AML-193 (cell line): ENCODE data around the gene DHRS7.

Experiments used
- DNase-seq, 2 experiments: peaks; one replicate each; lab custom pipeline; 2025; lab: John Stamatoyannopoulos, UW

DHRS7 gene

GRCh38 chr14:60164712-60165546 lies at the start of gene DHRS7:
DHRS7 (minus strand) TSS chr14:60165398; CDS start chr14:60165309, 89 bp downstream.
- DNase-seq: peak; percentile 76 to 82

- no peak for DNase-seq
Observed at GRCh38 chr14:60214415-60215126, 49.4 kb upstream of the DHRS7 start.

- no peak for DNase-seq
Observed at GRCh38 chr14:60214003-60214402, 48.8 kb upstream of the DHRS7 start.

- no peak for DNase-seq
Observed at GRCh38 chr14:60212503-60213371, 47.5 kb upstream of the DHRS7 start.

GRCh38 chr14:60211153-60211552 lies 46.0 kb upstream of the DHRS7 start:
- DNase-seq: no peak

- DNase-seq: no peak
Observed at GRCh38 chr14:60210703-60211102, 45.5 kb upstream of the DHRS7 start.

GRCh38 chr14:60206837-60207533 lies 41.8 kb upstream of the DHRS7 start:
- DNase-seq: peak; percentile 84 to 89

GRCh38 chr14:60206249-60206670 lies 41.1 kb upstream of the DHRS7 start:
- no peak for DNase-seq

- DNase-seq: no peak
Observed at GRCh38 chr14:60204843-60205774, 39.9 kb upstream of the DHRS7 start.

- no peak for DNase-seq
Observed at GRCh38 chr14:60204104-60204842, 39.1 kb upstream of the DHRS7 start.

- no peak for DNase-seq
Observed at GRCh38 chr14:60199321-60199720, 34.1 kb upstream of the DHRS7 start.

GRCh38 chr14:60197629-60198303 lies 32.6 kb upstream of the DHRS7 start:
- DNase-seq: peak; percentile 36

GRCh38 chr14:60196291-60196690 lies 31.1 kb upstream of the DHRS7 start:
- DNase-seq: peak; percentile 70 to 77

GRCh38 chr14:60195179-60195810 lies 30.1 kb upstream of the DHRS7 start:
- DNase-seq: peak; percentile 45 to 59

- DNase-seq: no peak
Observed at GRCh38 chr14:60189923-60190840, 25.0 kb upstream of the DHRS7 start.

GRCh38 chr14:60188696-60189095 lies 23.5 kb upstream of the DHRS7 start:
- no peak for DNase-seq

GRCh38 chr14:60188115-60188514 lies 22.9 kb upstream of the DHRS7 start:
- peak; percentile 14 to 32 for DNase-seq
